Testis (tissue), 2 donors: ENCODE data around the gene BMP7.

Source experiments
- POLR2A ChIP-seq: fragments of 450-650 bp; IDR thresholded peaks from one replicate; pipeline ENCODE4 v1.6.1; 2017; ENCODE audit warnings: antibody characterized with exemption, mild to moderate bottlenecking, moderate library complexity
- TF ChIP-seq, protein P1 (sequence below), 3 experiments: fragments of 450-650 bp in 2 of 3; fragments of 200-600 bp in 1 of 3; sonication (generic) in 1 of 3; IDR thresholded peaks; one replicate each; pipeline ENCODE4 v1.5.1; 2016 to 2019; ENCODE audit warnings: antibody characterized with exemption in 3 of 3, mild to moderate bottlenecking in 2 of 3, moderate library complexity in 1 of 3

DNA sequence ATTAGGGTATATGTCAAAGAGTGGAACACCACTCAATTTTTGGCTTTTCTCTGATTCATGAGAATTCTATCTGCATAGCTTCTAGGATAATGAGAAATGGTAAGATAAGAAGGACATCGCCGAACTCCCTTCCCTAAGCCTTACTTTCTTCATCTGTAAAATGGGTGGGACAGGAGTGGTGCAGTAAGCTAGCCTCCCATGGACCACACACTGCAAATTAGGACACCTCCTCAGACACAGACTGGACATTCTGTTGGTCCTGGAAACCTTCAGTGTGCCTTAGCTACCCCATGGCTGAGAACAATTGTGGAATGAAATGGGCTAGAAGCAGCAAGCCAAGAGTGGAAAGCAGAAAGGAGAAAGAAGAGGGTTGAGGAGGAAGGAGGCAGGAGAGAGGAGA, 89.6 kb downstream of the BMP7 start:
- TF ChIP-seq, protein P1, sequence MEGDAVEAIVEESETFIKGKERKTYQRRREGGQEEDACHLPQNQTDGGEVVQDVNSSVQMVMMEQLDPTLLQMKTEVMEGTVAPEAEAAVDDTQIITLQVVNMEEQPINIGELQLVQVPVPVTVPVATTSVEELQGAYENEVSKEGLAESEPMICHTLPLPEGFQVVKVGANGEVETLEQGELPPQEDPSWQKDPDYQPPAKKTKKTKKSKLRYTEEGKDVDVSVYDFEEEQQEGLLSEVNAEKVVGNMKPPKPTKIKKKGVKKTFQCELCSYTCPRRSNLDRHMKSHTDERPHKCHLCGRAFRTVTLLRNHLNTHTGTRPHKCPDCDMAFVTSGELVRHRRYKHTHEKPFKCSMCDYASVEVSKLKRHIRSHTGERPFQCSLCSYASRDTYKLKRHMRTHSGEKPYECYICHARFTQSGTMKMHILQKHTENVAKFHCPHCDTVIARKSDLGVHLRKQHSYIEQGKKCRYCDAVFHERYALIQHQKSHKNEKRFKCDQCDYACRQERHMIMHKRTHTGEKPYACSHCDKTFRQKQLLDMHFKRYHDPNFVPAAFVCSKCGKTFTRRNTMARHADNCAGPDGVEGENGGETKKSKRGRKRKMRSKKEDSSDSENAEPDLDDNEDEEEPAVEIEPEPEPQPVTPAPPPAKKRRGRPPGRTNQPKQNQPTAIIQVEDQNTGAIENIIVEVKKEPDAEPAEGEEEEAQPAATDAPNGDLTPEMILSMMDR (IDR thresholded peaks at IDR 0.05): no peak
- no peak for TF ChIP-seq POLR2A
